ENCODE data around the gene SHFL.

Gene SHFL

GRCh38 chr19:10113964-10114650 lies 28.0 kb downstream of the SHFL start (continued):
- TF ChIP-seq ZNF639 (tag by site-specific recombination; IDR thresholded peaks at IDR 0.05) (no peak), ZNF280D (tag by site-specific recombination; IDR thresholded peaks at IDR 0.05) (no peak), ZBTB20 (tag by site-specific recombination; IDR thresholded peaks at IDR 0.05) (no peak), ZNF394 (tag by site-specific recombination; IDR thresholded peaks at IDR 0.05; ENCODE audit: borderline replicate concordance) (no peak), ZNF23 (tag by site-specific recombination; IDR thresholded peaks at IDR 0.05; ENCODE audit: borderline replicate concordance) (no peak), ZFP41 (tag by site-specific recombination; IDR thresholded peaks at IDR 0.05; ENCODE audit: borderline replicate concordance) (no peak), SP3 (tag by site-specific recombination; IDR thresholded peaks at IDR 0.05) (no peak), ZNF174 (tag by site-specific recombination; IDR thresholded peaks at IDR 0.05) (no peak), SCRT1 (tag by site-specific recombination; IDR thresholded peaks at IDR 0.05; ENCODE audit: borderline replicate concordance) (no peak), ZNF571 (tag by site-specific recombination; IDR thresholded peaks at IDR 0.05) (no peak), ZNF433 (tag by site-specific recombination; IDR thresholded peaks at IDR 0.05; ENCODE audit: low read depth) (no peak), SP2 (tag by site-specific recombination; IDR thresholded peaks at IDR 0.05) (no peak), ZNF596 (tag by site-specific recombination; IDR thresholded peaks at IDR 0.05) (no peak), ZNF558 (tag by site-specific recombination; IDR thresholded peaks at IDR 0.05) (no peak), ZBTB26 (tag by site-specific recombination; optimal IDR thresholded peaks at IDR 0.05) (no peak), ZNF18 (tag by site-specific recombination; IDR thresholded peaks at IDR 0.05) (no peak), ZNF239 (tag by site-specific recombination; IDR thresholded peaks at IDR 0.05) (no peak), KLF8 (tag by site-specific recombination; IDR thresholded peaks at IDR 0.05) (0 out of 2 replicates have a peak, but pooled peaks have one; percentile 3), ZIC2 (tag by site-specific recombination; IDR thresholded peaks at IDR 0.05) (0 out of 2 replicates have a peak, but pooled peaks have one; percentile 11), KLF7 (tag by site-specific recombination; IDR thresholded peaks at IDR 0.05; ENCODE audit: borderline replicate concordance) (no peak), ZNF837 (tag by site-specific recombination; IDR thresholded peaks at IDR 0.05) (peak; percentile 75; the same call in 1 of the 2 replicates), ZFP37 (tag by site-specific recombination; IDR thresholded peaks at IDR 0.05) (no peak)
- TF ChIP-seq, protein P1, sequence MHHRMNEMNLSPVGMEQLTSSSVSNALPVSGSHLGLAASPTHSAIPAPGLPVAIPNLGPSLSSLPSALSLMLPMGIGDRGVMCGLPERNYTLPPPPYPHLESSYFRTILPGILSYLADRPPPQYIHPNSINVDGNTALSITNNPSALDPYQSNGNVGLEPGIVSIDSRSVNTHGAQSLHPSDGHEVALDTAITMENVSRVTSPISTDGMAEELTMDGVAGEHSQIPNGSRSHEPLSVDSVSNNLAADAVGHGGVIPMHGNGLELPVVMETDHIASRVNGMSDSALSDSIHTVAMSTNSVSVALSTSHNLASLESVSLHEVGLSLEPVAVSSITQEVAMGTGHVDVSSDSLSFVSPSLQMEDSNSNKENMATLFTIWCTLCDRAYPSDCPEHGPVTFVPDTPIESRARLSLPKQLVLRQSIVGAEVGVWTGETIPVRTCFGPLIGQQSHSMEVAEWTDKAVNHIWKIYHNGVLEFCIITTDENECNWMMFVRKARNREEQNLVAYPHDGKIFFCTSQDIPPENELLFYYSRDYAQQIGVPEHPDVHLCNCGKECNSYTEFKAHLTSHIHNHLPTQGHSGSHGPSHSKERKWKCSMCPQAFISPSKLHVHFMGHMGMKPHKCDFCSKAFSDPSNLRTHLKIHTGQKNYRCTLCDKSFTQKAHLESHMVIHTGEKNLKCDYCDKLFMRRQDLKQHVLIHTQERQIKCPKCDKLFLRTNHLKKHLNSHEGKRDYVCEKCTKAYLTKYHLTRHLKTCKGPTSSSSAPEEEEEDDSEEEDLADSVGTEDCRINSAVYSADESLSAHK (tag by site-specific recombination; IDR thresholded peaks at IDR 0.05): no peak
- TF ChIP-seq, protein P2, sequence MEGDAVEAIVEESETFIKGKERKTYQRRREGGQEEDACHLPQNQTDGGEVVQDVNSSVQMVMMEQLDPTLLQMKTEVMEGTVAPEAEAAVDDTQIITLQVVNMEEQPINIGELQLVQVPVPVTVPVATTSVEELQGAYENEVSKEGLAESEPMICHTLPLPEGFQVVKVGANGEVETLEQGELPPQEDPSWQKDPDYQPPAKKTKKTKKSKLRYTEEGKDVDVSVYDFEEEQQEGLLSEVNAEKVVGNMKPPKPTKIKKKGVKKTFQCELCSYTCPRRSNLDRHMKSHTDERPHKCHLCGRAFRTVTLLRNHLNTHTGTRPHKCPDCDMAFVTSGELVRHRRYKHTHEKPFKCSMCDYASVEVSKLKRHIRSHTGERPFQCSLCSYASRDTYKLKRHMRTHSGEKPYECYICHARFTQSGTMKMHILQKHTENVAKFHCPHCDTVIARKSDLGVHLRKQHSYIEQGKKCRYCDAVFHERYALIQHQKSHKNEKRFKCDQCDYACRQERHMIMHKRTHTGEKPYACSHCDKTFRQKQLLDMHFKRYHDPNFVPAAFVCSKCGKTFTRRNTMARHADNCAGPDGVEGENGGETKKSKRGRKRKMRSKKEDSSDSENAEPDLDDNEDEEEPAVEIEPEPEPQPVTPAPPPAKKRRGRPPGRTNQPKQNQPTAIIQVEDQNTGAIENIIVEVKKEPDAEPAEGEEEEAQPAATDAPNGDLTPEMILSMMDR (tag by site-specific recombination; IDR thresholded peaks at IDR 0.05): peak; percentile 57
- TF ChIP-seq, protein P3, sequence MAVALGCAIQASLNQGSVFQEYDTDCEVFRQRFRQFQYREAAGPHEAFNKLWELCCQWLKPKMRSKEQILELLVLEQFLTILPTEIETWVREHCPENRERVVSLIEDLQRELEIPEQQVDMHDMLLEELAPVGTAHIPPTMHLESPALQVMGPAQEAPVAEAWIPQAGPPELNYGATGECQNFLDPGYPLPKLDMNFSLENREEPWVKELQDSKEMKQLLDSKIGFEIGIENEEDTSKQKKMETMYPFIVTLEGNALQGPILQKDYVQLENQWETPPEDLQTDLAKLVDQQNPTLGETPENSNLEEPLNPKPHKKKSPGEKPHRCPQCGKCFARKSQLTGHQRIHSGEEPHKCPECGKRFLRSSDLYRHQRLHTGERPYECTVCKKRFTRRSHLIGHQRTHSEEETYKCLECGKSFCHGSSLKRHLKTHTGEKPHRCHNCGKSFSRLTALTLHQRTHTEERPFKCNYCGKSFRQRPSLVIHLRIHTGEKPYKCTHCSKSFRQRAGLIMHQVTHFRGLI (tag by site-specific recombination; IDR thresholded peaks at IDR 0.05): peak; percentile 65; the same call in 1 of the 2 replicates

Measured in HEK293 (cell line).